ENCODE results near the gene ZNF407. TPM values are rescaled to one million over a fixed set of nuclear protein-coding genes. Genes with fewer than 3 reads are reported as not detected.

The ZNF407 gene
- total RNA-seq, 2 donors from 2014 or later, result 13.0 to 13.9 TPM

DNA sequence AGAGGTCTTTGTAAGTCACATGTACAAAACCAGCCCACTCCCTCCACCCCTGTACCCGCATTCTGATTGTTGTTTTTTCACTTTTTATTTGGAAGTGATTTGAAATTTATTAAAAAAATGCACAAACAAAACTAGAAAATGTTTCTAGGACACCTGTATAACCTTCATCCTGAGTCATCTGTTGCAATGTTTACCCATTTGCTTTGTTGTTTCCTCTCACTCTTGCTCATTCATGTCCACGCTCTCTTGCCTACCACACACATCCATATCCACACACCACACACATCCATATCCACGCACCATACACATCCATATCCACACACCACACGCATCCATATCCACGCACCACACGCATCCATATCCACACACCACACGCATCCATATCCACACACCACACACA is 18.8 kb downstream of the ZNF407 start:
- ATAC-seq (no peak), DNase-seq (no peak)
- intact Hi-C loops (cut with DNase I, micrococcal nuclease), result no loop called here

GRCh38 chr18:74617486-74617885 is 19.8 kb downstream of the ZNF407 start:
- ATAC-seq (no peak), DNase-seq (no peak)
- intact Hi-C loops (cut with DNase I, micrococcal nuclease), result no loop called here

DNA sequence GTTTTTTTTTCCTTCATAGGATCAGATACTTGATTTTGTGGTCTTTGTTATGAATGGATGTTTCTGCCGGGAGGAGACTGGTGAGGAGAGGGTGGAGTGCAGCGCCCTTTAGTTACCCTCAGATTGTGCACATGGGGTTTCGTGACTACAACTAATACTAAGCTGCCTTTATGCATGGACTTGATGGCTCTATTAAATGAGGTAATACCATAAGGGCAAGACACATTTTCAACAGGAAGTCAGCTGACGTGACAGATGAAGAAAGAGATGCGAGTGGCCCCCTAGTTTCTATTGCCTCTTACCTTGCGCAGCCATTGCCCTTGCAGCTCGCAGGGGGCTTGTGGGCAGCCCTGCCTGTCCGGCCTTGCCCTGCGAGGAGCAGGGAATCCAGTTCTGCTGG is 24.4 kb downstream of the ZNF407 start:
- ATAC-seq (no peak), DNase-seq (no peak)
- intact Hi-C loops (cut with DNase I, micrococcal nuclease), result no loop called here

DNA sequence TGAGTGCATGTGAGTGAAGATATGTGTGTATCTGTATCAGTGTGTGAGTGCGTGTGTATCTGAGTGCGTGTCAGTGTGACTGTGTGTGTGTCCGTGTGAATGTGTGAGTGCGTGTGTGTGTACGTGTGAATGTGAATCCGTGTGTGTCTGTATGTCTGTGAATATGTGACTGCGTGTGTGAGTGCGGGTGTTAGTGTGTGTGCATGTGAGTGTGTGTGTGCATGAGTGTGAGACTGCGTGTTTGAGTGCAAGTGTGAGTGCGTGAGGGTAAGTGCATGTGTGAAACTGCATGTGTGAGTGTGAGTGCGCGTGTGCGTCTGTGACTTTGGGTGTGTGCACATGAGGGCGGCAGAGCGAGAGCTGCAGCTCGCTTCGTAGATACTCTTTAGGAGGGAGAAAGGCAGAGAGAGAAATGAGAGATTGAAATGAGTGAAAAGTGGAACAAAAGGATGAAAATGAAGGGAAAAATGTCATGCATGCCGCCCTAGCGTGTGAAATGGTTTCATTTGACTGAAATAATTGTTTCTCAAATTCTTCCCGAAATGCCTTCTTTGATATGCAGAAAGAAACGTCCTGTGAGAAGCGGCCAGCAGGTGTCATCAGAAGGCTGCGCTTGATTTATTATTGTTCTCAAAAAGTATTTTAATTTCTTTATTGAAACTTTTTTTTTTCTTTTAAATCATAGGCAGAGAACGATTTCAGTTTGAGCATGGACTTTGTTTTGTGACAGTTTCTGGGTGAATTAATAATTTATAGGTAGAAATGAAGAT is 25.6 kb downstream of the ZNF407 start:
- peak in 1 of 2 donors; percentile 20 for DNase-seq
- no peak for ATAC-seq
- intact Hi-C loops (cut with DNase I, micrococcal nuclease), result no loop called here

DNA sequence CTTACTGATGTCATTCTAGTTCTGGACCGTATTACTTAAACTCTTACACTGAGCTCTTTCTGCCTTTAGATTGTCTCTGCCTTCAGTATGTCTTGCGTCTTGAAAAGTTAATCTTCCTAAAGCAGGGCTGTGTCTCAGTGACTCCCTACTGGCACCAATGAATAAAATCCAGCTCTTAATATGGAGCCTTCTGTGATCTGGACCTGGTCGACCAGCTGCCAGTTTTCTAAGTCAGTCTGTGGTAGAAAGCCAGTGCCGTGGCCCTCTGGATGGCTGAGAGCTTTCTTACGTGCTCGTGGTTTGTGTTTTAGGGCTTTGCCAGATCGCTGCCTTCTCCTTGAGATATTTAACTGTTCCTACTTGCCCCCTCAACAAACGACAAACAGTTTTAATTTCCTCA is 26.8 kb downstream of the ZNF407 start:
- no peak for ATAC-seq
- no peak for DNase-seq
- intact Hi-C loops (cut with DNase I, micrococcal nuclease), result no loop called here

GRCh38 chr18:74625157-74625556 is 27.5 kb downstream of the ZNF407 start:
- DNase-seq, result no peak
- intact Hi-C loops (cut with DNase I, micrococcal nuclease), result no loop called here
- ATAC-seq, result no peak

GRCh38 chr18:74626049-74626874 is 28.6 kb downstream of the ZNF407 start:
- ATAC-seq, result no peak

DNA sequence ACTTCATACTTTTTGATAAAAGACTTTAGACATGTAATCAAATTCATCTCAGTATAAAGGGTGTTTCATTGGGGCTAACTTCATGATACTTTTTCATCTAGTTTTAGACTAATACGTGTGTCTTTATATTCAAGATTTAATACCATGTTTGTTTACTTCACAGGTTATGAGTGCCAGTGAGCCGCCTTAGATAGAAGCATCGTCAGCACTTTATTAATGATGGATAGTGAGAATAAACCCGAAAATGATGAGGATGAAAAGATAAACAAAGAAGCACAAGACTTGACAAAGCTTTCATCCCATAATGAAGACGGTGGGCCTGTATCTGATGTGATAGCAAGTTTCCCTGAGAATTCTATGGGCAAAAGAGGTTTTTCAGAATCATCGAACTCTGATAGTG is 33.1 kb downstream of the ZNF407 start:
- DNase-seq, result no peak
- intact Hi-C loops (cut with DNase I, micrococcal nuclease), result no loop called here
- ATAC-seq, result no peak

More at GRCh38 chr18:74626049-74626874, 28.6 kb downstream of the ZNF407 start:
- intact Hi-C loops (cut with DNase I, micrococcal nuclease), result no loop called here
- DNase-seq, result no peak

GRCh38 chr18:74631212-74631611 is 33.5 kb downstream of the ZNF407 start:
- ATAC-seq (no peak), DNase-seq (no peak)
- intact Hi-C loops (cut with DNase I, micrococcal nuclease), result no loop called here

DNA sequence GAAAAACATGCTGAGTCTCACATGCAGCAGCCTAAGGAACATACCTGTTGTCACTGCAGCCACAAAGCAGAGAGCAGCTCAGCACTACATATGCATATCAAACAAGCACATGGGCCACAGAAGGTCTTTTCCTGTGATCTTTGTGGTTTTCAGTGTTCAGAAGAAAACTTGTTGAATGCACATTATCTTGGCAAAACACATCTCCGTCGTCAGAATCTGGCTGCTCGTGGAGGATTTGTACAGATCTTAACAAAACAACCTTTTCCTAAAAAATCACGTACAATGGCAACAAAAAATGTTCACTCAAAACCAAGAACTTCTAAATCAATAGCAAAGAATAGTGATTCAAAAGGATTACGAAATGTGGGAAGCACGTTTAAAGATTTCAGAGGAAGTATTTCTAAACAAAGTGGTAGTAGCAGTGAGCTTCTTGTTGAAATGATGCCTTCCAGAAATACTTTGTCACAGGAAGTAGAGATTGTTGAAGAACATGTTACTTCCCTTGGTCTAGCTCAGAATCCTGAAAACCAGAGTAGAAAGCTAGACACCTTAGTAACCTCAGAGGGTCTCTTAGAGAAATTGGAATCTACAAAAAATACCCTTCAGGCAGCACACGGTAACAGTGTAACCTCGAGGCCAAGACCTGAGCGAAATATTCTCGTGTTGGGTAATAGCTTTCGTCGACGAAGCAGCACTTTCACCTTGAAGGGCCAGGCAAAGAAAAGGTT is 34.1 kb downstream of the ZNF407 start:
- ATAC-seq (no peak), DNase-seq (no peak)

GRCh38 chr18:74632351-74632679 is 34.6 kb downstream of the ZNF407 start:
- no peak for DNase-seq
- no peak for ATAC-seq
- intact Hi-C loops (cut with DNase I, micrococcal nuclease), result no loop called here

More for the DNA sequence above, 34.1 kb downstream of the ZNF407 start:
- intact Hi-C loops (cut with DNase I, micrococcal nuclease), result no loop called here

DNA sequence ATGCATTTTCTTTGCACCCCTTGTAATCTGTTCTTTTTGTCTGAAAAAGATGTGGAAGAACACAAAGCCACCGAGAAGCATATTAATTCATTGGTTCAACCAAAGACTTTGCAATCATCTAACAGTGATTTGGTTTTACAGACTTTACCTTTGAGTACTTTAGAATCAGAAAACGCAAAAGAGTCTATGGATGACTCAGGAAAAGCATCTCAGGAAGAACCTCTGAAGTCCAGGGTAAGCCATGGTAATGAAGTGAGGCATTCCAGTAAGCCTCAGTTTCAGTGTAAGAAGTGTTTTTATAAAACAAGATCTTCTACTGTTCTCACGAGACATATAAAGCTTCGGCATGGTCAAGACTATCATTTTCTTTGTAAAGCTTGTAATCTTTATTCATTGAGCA is 35.2 kb downstream of the ZNF407 start:
- DNase-seq (no peak), ATAC-seq (no peak)
- intact Hi-C loops (cut with DNase I, micrococcal nuclease), result no loop called here

DNA sequence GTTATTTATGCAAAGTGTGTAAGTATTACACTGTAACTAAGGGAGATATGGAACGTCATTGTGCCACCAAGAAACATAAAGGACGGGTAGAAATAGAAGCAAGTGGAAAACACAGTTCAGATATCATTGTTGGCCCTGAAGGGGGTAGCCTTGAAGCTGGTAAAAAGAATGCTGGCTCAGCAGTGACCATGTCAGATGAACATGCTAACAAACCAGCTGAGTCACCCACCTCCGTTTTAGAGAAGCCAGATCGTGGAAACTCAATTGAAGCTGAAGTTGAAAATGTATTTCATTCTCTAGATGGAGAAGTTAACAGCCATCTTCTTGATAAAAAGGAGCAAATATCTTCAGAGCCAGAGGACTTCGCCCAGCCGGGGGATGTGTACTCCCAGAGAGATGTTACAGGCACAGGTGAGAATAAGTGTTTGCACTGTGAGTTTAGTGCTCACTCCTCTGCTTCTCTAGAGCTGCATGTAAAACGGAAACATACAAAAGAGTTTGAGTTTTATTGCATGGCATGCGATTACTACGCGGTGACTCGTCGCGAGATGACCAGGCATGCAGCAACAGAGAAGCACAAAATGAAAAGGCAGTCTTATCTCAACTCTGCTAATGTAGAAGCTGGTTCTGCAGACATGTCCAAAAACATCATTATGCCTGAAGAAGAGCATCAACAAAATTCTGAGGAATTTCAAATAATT is 36.1 kb downstream of the ZNF407 start:
- intact Hi-C loops (cut with DNase I, micrococcal nuclease), result no loop called here
- ATAC-seq (no peak), DNase-seq (no peak)

GRCh38 chr18:74635224-74635975 is 37.7 kb downstream of the ZNF407 start:
- DNase-seq (no peak), ATAC-seq (no peak)

GRCh38 chr18:74637070-74637469 is 39.4 kb downstream of the ZNF407 start:
- DNase-seq (no peak), ATAC-seq (no peak)
- intact Hi-C loops (cut with DNase I, micrococcal nuclease), result no loop called here

More at GRCh38 chr18:74635224-74635975, 37.7 kb downstream of the ZNF407 start:
- intact Hi-C loops (cut with DNase I, micrococcal nuclease), result no loop called here

GRCh38 chr18:74638210-74638609 is 40.5 kb downstream of the ZNF407 start:
- DNase-seq (no peak), ATAC-seq (no peak)
- intact Hi-C loops (cut with DNase I, micrococcal nuclease), result no loop called here

- DNase-seq (no peak), ATAC-seq (no peak)
- intact Hi-C loops (cut with DNase I, micrococcal nuclease), result no loop called here
Observed at GRCh38 chr18:74644713-74645112, 47.0 kb downstream of the ZNF407 start.

DNA sequence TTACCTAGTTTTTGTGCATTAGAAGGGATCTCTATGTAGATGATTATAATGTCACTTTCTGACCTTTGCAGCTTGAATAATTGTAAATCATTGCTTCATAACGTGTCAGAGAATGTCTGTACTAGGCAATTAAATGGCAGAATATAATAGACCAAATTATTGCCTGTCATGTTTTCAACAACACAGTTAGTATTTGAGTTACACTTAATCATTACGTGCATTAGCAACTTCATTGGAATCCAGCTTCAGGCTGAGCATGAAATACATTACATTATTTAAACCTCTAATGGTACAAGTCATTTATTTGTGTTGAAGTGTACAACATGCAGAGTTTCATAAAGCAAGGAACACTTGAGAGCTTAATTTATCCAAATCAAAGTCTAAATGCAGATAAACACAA is 48.0 kb downstream of the ZNF407 start:
- no peak for ATAC-seq
- intact Hi-C loops (cut with DNase I, micrococcal nuclease), result no loop called here
- DNase-seq, result no peak

Measured in left colon (tissue), 2 donors.